ENCODE data around the gene CCDC190.
A peak's percentile ranks its signal among the peaks of the same experiment; 100 is the strongest.

- TF ChIP-seq POLR2A (IDR thresholded peaks at IDR 0.05; ENCODE audit: low read depth, low read length) (no peak), RAD21 (IDR thresholded peaks at IDR 0.05; ENCODE audit: low read length) (no peak), CTCF (conservative IDR thresholded peaks at IDR 0.05; ENCODE audit: low read depth, low read length) (no peak), FOS (IDR thresholded peaks at IDR 0.05; ENCODE audit: low read depth, low read length) (no peak), RCOR1 (IDR thresholded peaks at IDR 0.05; ENCODE audit: insufficient replicate concordance, low read length) (no peak), CHD1 (IDR thresholded peaks at IDR 0.05; ENCODE audit: low read depth, low read length) (no peak), CEBPB (IDR thresholded peaks at IDR 0.05; ENCODE audit: low read depth, low read length) (peak; percentile 96), NFE2L2 (IDR thresholded peaks at IDR 0.05; ENCODE audit: low read depth, low read length) (no peak), SMC3 (IDR thresholded peaks at IDR 0.05; ENCODE audit: low read depth, low read length) (no peak)
Observed at GRCh38 chr1:162892906-162893611, 32.1 kb upstream of the CCDC190 start.

Measured in IMR-90 (cell line).